Neural cell (in vitro differentiated cells): ENCODE data around the gene ARHGEF16.

Source experiments
- CTCF ChIP-seq: fragments of 450-650 bp; IDR thresholded peaks from 2 replicates; pipeline ENCODE4 v1.5.1; 2014; ENCODE audit warnings: antibody characterized with exemption, mild to moderate bottlenecking, moderate library complexity; ENCODE audit not compliant: poor library complexity, severe bottlenecking
- EP300 ChIP-seq: fragments of 450-650 bp; conservative IDR thresholded peaks from 2 replicates; pipeline ENCODE4 v1.6.1; 2014; ENCODE audit warnings: antibody characterized with exemption, mild to moderate bottlenecking, moderate library complexity; ENCODE audit not compliant: poor library complexity, severe bottlenecking
- EZH2 ChIP-seq: fragments of 200-600, 300-800 bp; shearing (Covaris generic), sonication (generic); IDR thresholded peaks from 2 replicates; pipeline ENCODE4 v1.6.1; 2014; ENCODE audit warnings: antibody characterized with exemption, low read length, borderline replicate concordance, mild to moderate bottlenecking; ENCODE audit not compliant: insufficient read depth, poor library complexity, severe bottlenecking
- POLR2AphosphoS5 ChIP-seq: IDR thresholded peaks from 2 replicates; pipeline ENCODE4 v1.6.1; 2012
- REST ChIP-seq: IDR thresholded peaks from 2 replicates; pipeline ENCODE4 v1.6.1; 2012; ENCODE audit warnings: borderline replicate concordance
- SMC3 ChIP-seq: fragments of 450-650 bp; conservative IDR thresholded peaks from 2 replicates; pipeline ENCODE4 v1.6.1; 2014; ENCODE audit warnings: antibody characterized with exemption, mild to moderate bottlenecking, moderate library complexity; ENCODE audit not compliant: poor library complexity
- TAF1 ChIP-seq: IDR thresholded peaks from 2 replicates; pipeline ENCODE4 v1.6.1; 2012; ENCODE audit warnings: low read depth

GRCh38 chr1:3453891-3454810, at the start of gene ARHGEF16:
- TF ChIP-seq EZH2 (no peak), CTCF (peak; percentile 65), REST (no peak), EP300 (no peak), TAF1 (no peak), SMC3 (no peak), POLR2AphosphoS5 (no peak)
